Astrocyte of the spinal cord (primary cell): ENCODE data around the gene ARHGEF2.

ENCODE experiments used
- DNase-seq: peaks from one replicate; pipeline ENCODE4 v3.0.0; 2011; ENCODE audit warnings: low read depth, low spot score
- H3K4me3 ChIP-seq: 2 replicates; pipeline ENCODE4 v1.5.1; 2011; ENCODE audit warnings: low read depth, mild to moderate bottlenecking, low read length, moderate library complexity
- CTCF ChIP-seq: IDR thresholded peaks from 2 replicates; pipeline ENCODE4 v1.5.1; 2012; ENCODE audit warnings: low read depth, mild to moderate bottlenecking, low read length, inconsistent platforms
- in situ Hi-C: cut with HindIII; loops from 2 replicates; pipeline ENCODE4 v1.10.0; 2017; ENCODE audit warnings: low sequenced_read_pairs

Gene ARHGEF2

GRCh38 chr1:155957411-155957915, 20.9 kb downstream of the ARHGEF2 start:
- no peak for TF ChIP-seq CTCF
- no peak overlapping the region for H3K4me3 ChIP-seq
- in situ Hi-C loops = no loop called here
- DNase-seq = no peak

GRCh38 chr1:155954645-155955044, 23.7 kb downstream of the ARHGEF2 start:
- in situ Hi-C loops = no loop called here
- TF ChIP-seq CTCF = no peak
- no peak overlapping the region for H3K4me3 ChIP-seq
- DNase-seq = no peak

- H3K4me3 ChIP-seq = no peak overlapping the region
- TF ChIP-seq CTCF = no peak
- in situ Hi-C loops = no loop called here
- no peak for DNase-seq
These were observed 25.8 kb downstream of the ARHGEF2 start for GRCh38 chr1:155952505-155952890.

GRCh38 chr1:155951753-155952504, 26.4 kb downstream of the ARHGEF2 start:
- H3K4me3 ChIP-seq = no peak overlapping the region
- no peak for DNase-seq
- no peak for TF ChIP-seq CTCF
- in situ Hi-C loops = no loop called here

GRCh38 chr1:155950829-155951228, 27.5 kb downstream of the ARHGEF2 start:
- no peak for DNase-seq
- in situ Hi-C loops = no loop called here
- no peak for TF ChIP-seq CTCF
- H3K4me3 ChIP-seq = no peak overlapping the region

GRCh38 chr1:155947741-155948140, 30.6 kb downstream of the ARHGEF2 start:
- in situ Hi-C loops = no loop called here
- H3K4me3 ChIP-seq = no peak overlapping the region
- TF ChIP-seq CTCF = no peak
- DNase-seq = no peak

GRCh38 chr1:155947292-155947691, 31.1 kb downstream of the ARHGEF2 start:
- DNase-seq = no peak
- in situ Hi-C loops = no loop called here
- no peak for TF ChIP-seq CTCF
- H3K4me3 ChIP-seq = no peak overlapping the region
